Parathyroid adenoma (tissue), 2 donors: ENCODE measurements around the gene VHLL.

ENCODE experiments used
- H2AFZ ChIP-seq: fragments of 300-600 bp; sonication (generic); one replicate; pipeline ENCODE4 v1.7.0; 2017; ENCODE audit warnings: antibody characterized with exemption, mild to moderate bottlenecking
- H3K27ac ChIP-seq: fragments of 300-600 bp; sonication (generic); one replicate; pipeline ENCODE4 v1.7.0; 2017
- H3K27me3 ChIP-seq: fragments of 300-600 bp; sonication (generic); one replicate; pipeline ENCODE4 v1.7.0; 2017; ENCODE audit warnings: low read length; ENCODE audit not compliant: control insufficient read depth, insufficient read depth
- H3K36me3 ChIP-seq: fragments of 300-600 bp; sonication (generic); one replicate; pipeline ENCODE4 v1.7.0; 2017; ENCODE audit warnings: low read length; ENCODE audit not compliant: control insufficient read depth, insufficient read depth
- H3K4me1 ChIP-seq: fragments of 300-600 bp; sonication (generic); one replicate; pipeline ENCODE4 v1.7.0; 2017; ENCODE audit warnings: control low read depth
- H3K4me2 ChIP-seq: fragments of 300-600 bp; sonication (generic); one replicate; pipeline ENCODE4 v1.7.0; 2017; ENCODE audit warnings: low read length
- H3K4me3 ChIP-seq: fragments of 300-600 bp; sonication (generic); one replicate; pipeline ENCODE4 v1.7.0; 2017; ENCODE audit warnings: low read depth, low read length
- H3K79me2 ChIP-seq: fragments of 300-600 bp; sonication (generic); one replicate; pipeline ENCODE4 v1.7.0; 2017; ENCODE audit warnings: control low read depth
- H3K9ac ChIP-seq: fragments of 300-600 bp; sonication (generic); one replicate; pipeline ENCODE4 v1.7.0; 2017; ENCODE audit warnings: mild to moderate bottlenecking
- H3K9me3 ChIP-seq: fragments of 300-600 bp; sonication (generic); one replicate; pipeline ENCODE4 v1.7.0; 2017; ENCODE audit warnings: low read length; ENCODE audit not compliant: control insufficient read depth
- TF ChIP-seq, protein P1 (sequence below): fragments of 300-600 bp; sonication (generic); IDR thresholded peaks from one replicate; pipeline ENCODE4 v1.7.0; 2017; ENCODE audit warnings: antibody characterized with exemption, mild to moderate bottlenecking
- donor health status: primary hyperparathyroidism.

The VHLL gene

DNA sequence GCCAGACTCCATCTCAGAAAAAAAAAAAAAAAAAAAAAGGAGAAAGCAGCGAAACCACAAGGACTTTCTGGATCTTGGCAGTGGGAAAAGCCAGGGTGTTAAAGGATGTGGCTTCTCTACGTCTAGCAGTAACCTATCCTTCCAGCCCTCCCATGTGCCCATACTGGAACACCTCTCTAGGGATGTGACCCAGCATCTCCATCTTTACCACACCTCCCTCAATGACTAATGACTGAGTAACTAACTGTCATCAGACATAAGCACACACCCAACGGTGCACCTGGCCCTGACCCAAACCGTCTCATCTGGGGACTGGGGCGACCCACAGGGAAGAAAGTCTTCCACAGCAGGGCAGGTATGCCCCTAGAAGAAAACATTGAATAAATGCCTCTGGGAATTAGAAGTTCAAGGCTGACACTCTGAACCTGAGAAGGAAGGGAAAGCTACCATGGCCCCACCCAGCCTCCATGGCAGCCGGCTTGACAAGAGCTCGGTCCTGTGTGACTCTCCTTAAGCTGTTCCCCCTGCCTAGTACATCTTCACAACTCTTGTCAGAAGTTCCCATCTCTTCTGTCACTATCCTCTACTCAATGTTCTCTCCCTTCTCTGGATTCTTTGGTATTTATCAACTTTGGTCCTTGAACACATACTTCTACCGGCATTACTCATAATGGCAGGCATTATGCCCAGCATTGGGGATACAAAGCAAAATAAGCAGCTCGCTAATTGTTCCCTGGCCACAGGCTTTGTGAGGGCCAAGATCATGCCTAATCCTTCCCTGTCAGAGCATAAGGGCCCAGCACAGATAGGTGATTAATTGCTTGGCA is 36.4 kb downstream of the VHLL start:
- TF ChIP-seq, protein P1, sequence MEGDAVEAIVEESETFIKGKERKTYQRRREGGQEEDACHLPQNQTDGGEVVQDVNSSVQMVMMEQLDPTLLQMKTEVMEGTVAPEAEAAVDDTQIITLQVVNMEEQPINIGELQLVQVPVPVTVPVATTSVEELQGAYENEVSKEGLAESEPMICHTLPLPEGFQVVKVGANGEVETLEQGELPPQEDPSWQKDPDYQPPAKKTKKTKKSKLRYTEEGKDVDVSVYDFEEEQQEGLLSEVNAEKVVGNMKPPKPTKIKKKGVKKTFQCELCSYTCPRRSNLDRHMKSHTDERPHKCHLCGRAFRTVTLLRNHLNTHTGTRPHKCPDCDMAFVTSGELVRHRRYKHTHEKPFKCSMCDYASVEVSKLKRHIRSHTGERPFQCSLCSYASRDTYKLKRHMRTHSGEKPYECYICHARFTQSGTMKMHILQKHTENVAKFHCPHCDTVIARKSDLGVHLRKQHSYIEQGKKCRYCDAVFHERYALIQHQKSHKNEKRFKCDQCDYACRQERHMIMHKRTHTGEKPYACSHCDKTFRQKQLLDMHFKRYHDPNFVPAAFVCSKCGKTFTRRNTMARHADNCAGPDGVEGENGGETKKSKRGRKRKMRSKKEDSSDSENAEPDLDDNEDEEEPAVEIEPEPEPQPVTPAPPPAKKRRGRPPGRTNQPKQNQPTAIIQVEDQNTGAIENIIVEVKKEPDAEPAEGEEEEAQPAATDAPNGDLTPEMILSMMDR = no peak
- H3K4me3 ChIP-seq = no peak overlapping the region
- no peaks in the 10 kb centered on the region for H3K4me1 ChIP-seq
- H3K9me3 ChIP-seq = no peaks in the 10 kb centered on the region
- no peaks in the 10 kb centered on the region for H3K36me3 ChIP-seq
- H3K4me2 ChIP-seq = no peak overlapping the region
- no peak overlapping the region for H3K27ac ChIP-seq
- no peak overlapping the region for H3K9ac ChIP-seq
- no peaks in the 10 kb centered on the region for H3K27me3 ChIP-seq
- H2AFZ ChIP-seq = no peak overlapping the region
- no peaks in the 10 kb centered on the region for H3K79me2 ChIP-seq

DNA sequence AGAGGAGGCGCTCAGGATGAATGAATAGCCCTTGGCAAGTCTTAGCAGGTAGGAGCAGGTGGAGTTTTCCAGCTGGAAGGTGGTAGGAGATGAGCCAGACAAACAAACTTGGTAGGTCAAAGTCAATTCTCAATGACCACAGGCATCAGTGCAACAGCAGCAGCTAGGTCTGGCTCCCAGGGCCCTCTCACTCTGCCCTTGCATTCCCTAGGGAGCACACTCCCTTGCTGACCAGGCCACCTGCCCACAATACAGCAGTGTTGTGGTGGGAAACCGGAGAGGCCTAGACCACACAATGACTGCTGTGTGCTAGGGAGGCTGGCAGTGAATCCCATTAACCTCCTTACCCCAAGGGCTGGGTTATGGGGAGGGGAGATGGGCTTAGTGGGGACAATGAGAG is 38.2 kb downstream of the VHLL start:
- TF ChIP-seq, protein P1 = no peak
- H3K4me2 ChIP-seq = no peak overlapping the region
- H3K4me1 ChIP-seq = no peaks in the 10 kb centered on the region
- no peak overlapping the region for H3K27ac ChIP-seq
- H3K36me3 ChIP-seq = no peaks in the 10 kb centered on the region
- no peaks in the 10 kb centered on the region for H3K27me3 ChIP-seq
- H3K9ac ChIP-seq = no peak overlapping the region
- no peaks in the 10 kb centered on the region for H3K79me2 ChIP-seq
- H2AFZ ChIP-seq = no peak overlapping the region
- no peaks in the 10 kb centered on the region for H3K9me3 ChIP-seq
- H3K4me3 ChIP-seq = no peak overlapping the region

DNA sequence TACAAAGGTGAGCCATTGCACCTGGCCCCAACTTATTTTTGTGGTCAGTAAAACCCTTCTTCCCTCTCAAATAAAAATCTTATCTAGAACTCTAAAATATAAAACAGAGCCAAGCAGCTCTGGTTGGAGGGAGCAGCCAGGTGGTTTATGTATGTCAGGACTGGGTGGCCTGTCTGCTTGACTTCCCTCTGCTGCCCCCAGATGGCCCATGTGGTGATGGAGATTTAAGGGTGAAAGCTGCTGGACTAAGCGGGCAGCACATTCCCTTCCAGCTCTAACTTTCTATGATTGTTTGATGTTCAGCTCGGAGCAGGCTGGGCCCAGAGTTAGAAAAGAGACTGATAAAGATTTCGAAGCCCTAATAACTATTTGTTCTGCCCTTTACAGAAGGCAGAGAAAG is 39.3 kb downstream of the VHLL start:
- no peaks in the 10 kb centered on the region for H3K27me3 ChIP-seq
- H3K4me1 ChIP-seq = no peaks in the 10 kb centered on the region
- H3K27ac ChIP-seq = no peak overlapping the region
- no peak overlapping the region for H2AFZ ChIP-seq
- H3K36me3 ChIP-seq = no peaks in the 10 kb centered on the region
- no peaks in the 10 kb centered on the region for H3K9me3 ChIP-seq
- no peaks in the 10 kb centered on the region for H3K79me2 ChIP-seq
- H3K9ac ChIP-seq = no peak overlapping the region
- H3K4me3 ChIP-seq = no peak overlapping the region
- H3K4me2 ChIP-seq = no peak overlapping the region
- TF ChIP-seq, protein P1 = no peak

DNA sequence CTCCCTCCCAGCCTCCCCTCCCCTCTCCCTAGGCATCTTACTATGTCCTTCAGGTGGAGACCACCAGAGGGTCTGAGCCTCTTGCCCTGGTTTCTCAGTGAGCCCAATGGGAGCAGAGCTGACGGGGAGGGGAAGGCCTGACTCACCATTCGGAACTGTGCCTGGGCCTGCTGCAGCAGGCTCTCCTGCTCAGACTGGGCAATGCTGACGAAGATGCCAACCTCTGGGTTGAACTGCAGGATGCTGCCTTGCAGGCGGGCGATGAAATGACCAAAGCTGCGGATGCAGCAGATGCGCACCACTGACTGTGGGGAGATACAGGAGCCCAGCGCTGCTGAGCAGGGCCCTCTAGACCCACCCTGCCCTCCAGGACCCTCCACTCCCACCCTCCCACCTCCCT is 40.2 kb downstream of the VHLL start:
- no peaks in the 10 kb centered on the region for H3K27me3 ChIP-seq
- H3K9me3 ChIP-seq = no peaks in the 10 kb centered on the region
- no peak overlapping the region for H3K27ac ChIP-seq
- H3K79me2 ChIP-seq = no peaks in the 10 kb centered on the region
- no peak overlapping the region for H3K4me2 ChIP-seq
- TF ChIP-seq, protein P1 = no peak
- no peak overlapping the region for H3K9ac ChIP-seq
- H2AFZ ChIP-seq = no peak overlapping the region
- H3K4me3 ChIP-seq = no peak overlapping the region
- H3K4me1 ChIP-seq = peaks cover 6% of the 10 kb centered on the region
- H3K36me3 ChIP-seq = no peaks in the 10 kb centered on the region

DNA sequence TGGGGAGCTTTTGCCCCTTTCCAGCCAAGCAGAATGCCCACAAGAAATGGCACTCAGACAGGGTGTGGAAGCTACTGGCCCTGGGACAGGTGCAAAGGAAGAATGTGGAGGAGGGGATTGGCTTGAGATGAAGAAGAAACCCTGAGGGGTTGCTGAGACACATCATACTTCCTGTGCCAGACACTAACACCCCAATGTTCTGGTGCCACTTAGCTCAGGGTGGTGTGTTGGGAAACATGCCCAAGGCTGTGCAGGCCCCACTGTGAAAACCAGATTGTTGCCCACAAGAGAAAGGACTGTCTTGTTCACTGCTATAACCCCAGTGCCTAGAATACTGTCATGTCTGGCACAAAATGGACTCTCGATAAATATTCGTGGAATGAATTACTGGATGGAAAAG is 41.4 kb downstream of the VHLL start:
- Histone ChIP-seq H3K27me3 (no peaks in the 10 kb centered on the region), H3K79me2 (no peaks in the 10 kb centered on the region), H3K36me3 (no peaks in the 10 kb centered on the region), H3K9me3 (no peaks in the 10 kb centered on the region), H3K9ac (no peak overlapping the region), H3K27ac (no peak overlapping the region), H3K4me1 (peaks cover 11% of the 10 kb centered on the region), H3K4me3 (no peak overlapping the region), H2AFZ (no peak overlapping the region), H3K4me2 (no peak overlapping the region)
- TF ChIP-seq, protein P1 = no peak
